Mesenchymal stem cell (in vitro differentiated cells and primary cell): ENCODE data around the gene RBBP8. TPM values are rescaled to one million over a fixed set of nuclear protein-coding genes. Genes with fewer than 3 reads are reported as not detected.

ENCODE experiments used
- DNase-seq: peaks from one replicate; pipeline ENCODE4 v3.0.0-alpha.2; 2013
- H2AFZ ChIP-seq: one replicate; pipeline ENCODE4 v1.6.1; 2013; ENCODE audit warnings: low read depth, mild to moderate bottlenecking, control low read depth, inconsistent platforms, low read length, moderate library complexity
- H2AK5ac ChIP-seq: 2 replicates; pipeline ENCODE4 v1.6.1; 2013; ENCODE audit warnings: low read length, moderate library complexity, mild to moderate bottlenecking, inconsistent platforms; ENCODE audit not compliant: severe bottlenecking
- H2BK120ac ChIP-seq: one replicate; pipeline ENCODE4 v1.6.1; 2013; ENCODE audit warnings: low read depth, mild to moderate bottlenecking, inconsistent platforms, low read length, moderate library complexity
- H2BK12ac ChIP-seq, 2 experiments: one replicate each; pipeline ENCODE4 v1.6.1; 2013; ENCODE audit warnings: inconsistent platforms in 2 of 2, low read length in 2 of 2, mild to moderate bottlenecking in 2 of 2, moderate library complexity in 2 of 2, control low read depth in 1 of 2
- H2BK15ac ChIP-seq: one replicate; pipeline ENCODE4 v1.6.1; 2013; ENCODE audit warnings: mild to moderate bottlenecking, low read depth, inconsistent platforms; ENCODE audit not compliant: poor library complexity, severe bottlenecking
- H2BK5ac ChIP-seq: 2 replicates; pipeline ENCODE4 v1.6.1; 2013; ENCODE audit warnings: low read depth, mild to moderate bottlenecking, low read length, control low read depth, inconsistent platforms; ENCODE audit not compliant: poor library complexity, severe bottlenecking
- H3K14ac ChIP-seq, 2 experiments: one replicate each; pipeline ENCODE4 v1.6.1; 2013; ENCODE audit warnings: inconsistent platforms in 2 of 2, low read length in 2 of 2, control low read depth in 1 of 2, mild to moderate bottlenecking in 1 of 2, moderate library complexity in 1 of 2
- H3K18ac ChIP-seq, 2 experiments: one replicate each; pipeline ENCODE4 v1.6.1; 2013; ENCODE audit warnings: inconsistent platforms in 2 of 2, low read length in 2 of 2, control low read depth in 1 of 2, low read depth in 1 of 2, mild to moderate bottlenecking in 1 of 2
- H3K23ac ChIP-seq, 2 experiments: one replicate each; pipeline ENCODE4 v1.6.1; 2013; ENCODE audit warnings: inconsistent platforms in 2 of 2, low read length in 2 of 2, mild to moderate bottlenecking in 2 of 2, moderate library complexity in 2 of 2, control low read depth in 1 of 2
- H3K27ac ChIP-seq: 2 replicates; pipeline ENCODE4 v1.5.1; 2013; ENCODE audit warnings: mild to moderate bottlenecking, moderate library complexity, low read length, control low read depth, inconsistent platforms; ENCODE audit not compliant: poor library complexity, severe bottlenecking
- H3K27me3 ChIP-seq, 2 experiments: 2 replicates each; pipeline versions ENCODE4 v1.6.1 to v1.7.0; 2013; ENCODE audit warnings: low read length in 2 of 2, mild to moderate bottlenecking in 2 of 2, moderate library complexity in 2 of 2, control low read depth in 1 of 2, inconsistent platforms in 1 of 2; ENCODE audit not compliant: control insufficient read depth in 1 of 2, insufficient read depth in 1 of 2
- H3K36me3 ChIP-seq, 2 experiments: 2 replicates each; pipeline versions ENCODE4 v1.6.1 to v1.7.0; 2013; ENCODE audit warnings: low read length in 2 of 2, control low read depth in 1 of 2, inconsistent platforms in 1 of 2, low read depth in 1 of 2, mild to moderate bottlenecking in 1 of 2; ENCODE audit not compliant: insufficient read depth in 2 of 2, control insufficient read depth in 1 of 2
- H3K4ac ChIP-seq, 2 experiments: one replicate each; pipeline ENCODE4 v1.6.1; 2013; ENCODE audit warnings: inconsistent platforms in 2 of 2, low read length in 2 of 2, mild to moderate bottlenecking in 2 of 2, moderate library complexity in 2 of 2, control low read depth in 1 of 2, low read depth in 1 of 2
- H3K4me1 ChIP-seq: 2 replicates; pipeline ENCODE4 v1.6.1; 2013; ENCODE audit warnings: low read depth, low read length, control low read depth; ENCODE audit not compliant: control insufficient read depth, insufficient read depth
- H3K4me2 ChIP-seq: 2 replicates; pipeline ENCODE4 v1.6.1; 2013; ENCODE audit warnings: low read length, mild to moderate bottlenecking, inconsistent platforms; ENCODE audit not compliant: poor library complexity, severe bottlenecking
- H3K4me3 ChIP-seq, 2 experiments: 2 replicates each; pipeline versions ENCODE4 v1.5.1 to v1.7.0; 2013; ENCODE audit warnings: low read length in 2 of 2, mild to moderate bottlenecking in 2 of 2, control low read depth in 1 of 2, low read depth in 1 of 2; ENCODE audit not compliant: insufficient read depth in 1 of 2
- H3K79me1 ChIP-seq: replicated peaks from 2 replicates; pipeline ENCODE4 v1.6.1; 2013; ENCODE audit warnings: mild to moderate bottlenecking, control low read depth, low read length, inconsistent platforms; ENCODE audit not compliant: poor library complexity, severe bottlenecking
- H3K9ac ChIP-seq: 2 replicates; pipeline ENCODE4 v1.7.0; 2013; ENCODE audit warnings: mild to moderate bottlenecking, low read length, moderate library complexity
- H3K9me3 ChIP-seq: 2 replicates; pipeline ENCODE4 v1.7.0; 2013; ENCODE audit warnings: mild to moderate bottlenecking, low read length; ENCODE audit not compliant: control insufficient read depth
- H4K8ac ChIP-seq: one replicate; pipeline ENCODE4 v1.6.1; 2013; ENCODE audit warnings: inconsistent platforms, mild to moderate bottlenecking, low read length, moderate library complexity
- H4K91ac ChIP-seq: one replicate; pipeline ENCODE4 v1.6.1; 2013; ENCODE audit warnings: mild to moderate bottlenecking, low read length, inconsistent platforms
- WGBS: methylation state at CpG from one replicate; pipeline ENCODE4 v1.1.7; 2013; ENCODE audit warnings: mixed read lengths; 5-methylcytosine and 5-hydroxymethylcytosine counted together
- small RNA-seq: library from polyadenylated mRNA; stranded (forward); fragments of <200 nt; extraction: miRNeasy Mini kit (QIAGEN cat#:217004); gene quantifications from one replicate; pipeline ENCODE3, GENCODE V24; 2013; ENCODE audit warnings: low read depth

Gene RBBP8

DNA sequence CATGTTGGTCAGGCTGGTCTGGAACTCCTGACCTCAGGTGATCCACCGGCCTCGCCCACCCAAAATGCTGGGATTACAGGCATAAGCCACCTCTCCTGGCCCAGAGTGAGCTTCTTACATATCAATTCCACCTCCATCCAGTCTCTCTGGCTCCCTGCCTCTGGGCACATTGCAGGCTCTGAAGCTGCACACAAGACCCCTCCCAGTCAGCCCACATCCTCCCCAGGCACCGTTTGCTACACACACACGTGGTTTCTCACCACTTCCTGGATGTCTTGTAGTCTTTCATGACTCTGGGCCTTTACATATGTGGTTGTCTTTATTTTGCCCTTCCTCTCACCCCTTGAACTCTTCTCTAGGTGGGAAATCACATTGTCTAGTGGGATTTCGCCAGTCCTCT is 138.2 kb downstream of the RBBP8 start:
- no peak for DNase-seq
- Histone ChIP-seq H3K14ac (no peak overlapping the region), H2AFZ (no peak overlapping the region)

GRCh38 chr18:23072079-23072478 is 139.0 kb downstream of the RBBP8 start:
- no peak overlapping the region for H2BK5ac ChIP-seq
- no peak for DNase-seq
- no peaks in the 10 kb centered on the region for H3K36me3 ChIP-seq
- no peak overlapping the region for H3K4ac ChIP-seq
- no peak overlapping the region for H2BK120ac ChIP-seq
- H2AFZ ChIP-seq: no peak overlapping the region
- no peak overlapping the region for H2BK15ac ChIP-seq
- no peak overlapping the region for H4K91ac ChIP-seq
- no peak overlapping the region for H4K8ac ChIP-seq
- H2BK12ac ChIP-seq: no peak overlapping the region
- no peaks in the 10 kb centered on the region for H3K27me3 ChIP-seq
- no peaks in the 10 kb centered on the region for H3K9me3 ChIP-seq
- no peak overlapping the region for H3K4me3 ChIP-seq
- WGBS: 92% methylated on average over 9 of the region's 9 CpGs
- no peak overlapping the region for H3K4me2 ChIP-seq
- H3K79me1 ChIP-seq: no peaks in the 10 kb centered on the region
- no peak overlapping the region for H3K27ac ChIP-seq
- H3K23ac ChIP-seq: no peak overlapping the region
- no peak overlapping the region for H3K9ac ChIP-seq
- no peak overlapping the region for H3K14ac ChIP-seq
- no peak overlapping the region for H2AK5ac ChIP-seq
- H3K4me1 ChIP-seq: no peaks in the 10 kb centered on the region
- H3K18ac ChIP-seq: no peak overlapping the region

More for the DNA sequence above, 138.2 kb downstream of the RBBP8 start:
- Histone ChIP-seq H3K4me3 (no peak overlapping the region), H3K27me3 (no peaks in the 10 kb centered on the region), H3K27ac (no peak overlapping the region), H4K8ac (no peak overlapping the region), H2BK12ac (no peak overlapping the region), H2BK15ac (no peak overlapping the region), H3K4me2 (no peak overlapping the region), H3K4me1 (no peaks in the 10 kb centered on the region), H3K9ac (no peak overlapping the region), H4K91ac (no peak overlapping the region), H3K23ac (no peak overlapping the region), H2BK5ac (no peak overlapping the region), H3K18ac (no peak overlapping the region), H3K4ac (no peak overlapping the region), H2AK5ac (no peak overlapping the region), H3K36me3 (no peaks in the 10 kb centered on the region), H3K79me1 (no peaks in the 10 kb centered on the region), H2BK120ac (no peak overlapping the region), H3K9me3 (no peaks in the 10 kb centered on the region)
- 58% methylated on average over 5 of the region's 5 CpGs for WGBS

DNA sequence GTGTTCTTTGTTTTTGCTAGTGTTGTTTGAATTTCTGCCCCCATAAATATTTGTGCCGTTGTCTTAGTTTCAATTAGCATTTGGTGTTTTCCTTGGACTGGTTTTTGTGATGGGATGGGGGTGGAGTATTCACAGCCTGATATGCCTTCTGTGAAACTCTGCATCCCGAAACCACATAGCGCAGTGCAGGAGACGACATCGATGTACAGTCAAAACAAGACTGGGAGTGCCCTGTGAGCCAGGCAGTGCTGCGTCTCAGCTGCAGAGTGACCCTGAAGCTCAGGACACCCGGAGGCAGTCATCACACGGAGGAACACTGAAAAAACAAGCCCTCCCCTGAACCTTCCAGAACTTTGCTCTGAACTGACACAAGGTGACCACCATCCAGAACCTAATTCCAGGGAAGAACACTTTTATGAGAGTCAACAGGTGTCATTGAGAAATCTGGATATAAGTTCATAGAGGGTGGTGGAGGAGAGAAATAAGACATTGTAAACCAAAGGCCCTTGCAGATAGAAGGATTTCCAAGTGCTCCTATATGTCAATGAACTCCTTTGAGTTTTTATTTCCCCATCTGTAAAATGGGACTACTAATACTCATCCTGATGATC is 141.0 kb downstream of the RBBP8 start:
- no peak overlapping the region for H3K23ac ChIP-seq
- H2BK15ac ChIP-seq: no peak overlapping the region
- 88% methylated on average over 8 of the region's 8 CpGs for WGBS
- no peaks in the 10 kb centered on the region for H3K79me1 ChIP-seq
- H3K4me2 ChIP-seq: no peak overlapping the region
- H2BK120ac ChIP-seq: no peak overlapping the region
- H3K4ac ChIP-seq: no peak overlapping the region
- H3K9ac ChIP-seq: no peak overlapping the region
- no peak overlapping the region for H3K14ac ChIP-seq
- no peak overlapping the region for H4K8ac ChIP-seq
- peaks cover 2% of the 10 kb centered on the region for H3K4me1 ChIP-seq
- no peak overlapping the region for H2AFZ ChIP-seq
- no peak overlapping the region for H2BK5ac ChIP-seq
- H3K9me3 ChIP-seq: no peaks in the 10 kb centered on the region
- H3K4me3 ChIP-seq: no peak overlapping the region
- no peak overlapping the region for H4K91ac ChIP-seq
- no peaks in the 10 kb centered on the region for H3K36me3 ChIP-seq
- no peak overlapping the region for H2AK5ac ChIP-seq
- no peak overlapping the region for H3K18ac ChIP-seq
- no peak overlapping the region for H2BK12ac ChIP-seq
- DNase-seq: no peak
- no peaks in the 10 kb centered on the region for H3K27me3 ChIP-seq
- H3K27ac ChIP-seq: no peak overlapping the region

Small RNA genes within 50 kb of the gene (small RNA-seq; reads per million reads assigned to genes)
- not detected for gene RF00019
- not detected for gene RN7SL745P
